Stimulated activated naive B cell treated with anti-CD40 and anti-IgM and Interleukin-4, amounts not matched to agents 10 μg/mL and 1 μg/mL and 100 μg/mL, for 72 hours (primary cell): ENCODE data around the gene HNF1B.

Experiments used
- ATAC-seq, 2 donors: fragments of 150-1000 bp; cut with Tn5 transposase; replicated peaks; 2 replicates each; pipeline ENCODE4 v1.10.0; 2021; ENCODE audit warnings: moderate library complexity in 1 of 2
- DNase-seq: peaks from one replicate; pipeline ENCODE4 v3.0.0; 2021
- H3K27ac Mint-ChIP-seq: one replicate; pipeline ENCODE4 v1.8.0; 2022; ENCODE audit warnings: mild to moderate bottlenecking, mixed read lengths
- H3K27me3 Mint-ChIP-seq, 2 donors: one replicate each; pipeline ENCODE4 v1.8.0; 2022; ENCODE audit warnings: mixed read lengths in 2 of 2
- H3K36me3 Mint-ChIP-seq, 2 donors: one replicate each; pipeline ENCODE4 v1.8.0; 2022; ENCODE audit warnings: mixed read lengths in 2 of 2, mild to moderate bottlenecking in 1 of 2
- H3K4me1 Mint-ChIP-seq, 2 donors: one replicate each; pipeline ENCODE4 v1.8.0; 2022; ENCODE audit warnings: mixed read lengths in 2 of 2, mild to moderate bottlenecking in 1 of 2
- H3K4me3 Mint-ChIP-seq, 2 donors: one replicate each; pipeline ENCODE4 v1.8.0; 2022; ENCODE audit warnings: mild to moderate bottlenecking in 2 of 2, mixed read lengths in 2 of 2, moderate library complexity in 1 of 2
- H3K9me3 Mint-ChIP-seq, 2 donors: one replicate each; pipeline ENCODE4 v1.8.0; 2022; ENCODE audit warnings: mixed read lengths in 2 of 2, mild to moderate bottlenecking in 1 of 2

HNF1B gene

GRCh38 chr17:37647856-37648255 is 97.0 kb downstream of the HNF1B start:
- Mint-ChIP-seq H3K27me3 (peaks cover 37 to 60% of the 10 kb centered on the region in 2 donors), H3K9me3 (no peaks in the 10 kb centered on the region), H3K36me3 (no peaks in the 10 kb centered on the region), H3K4me1 (peaks cover 3 to 9% of the 10 kb centered on the region in 2 donors), H3K4me3 (no peak overlapping the region), H3K27ac (no peak overlapping the region)
- no peak for ATAC-seq
- DNase-seq, result no peak

GRCh38 chr17:37643869-37644268 is 101.0 kb downstream of the HNF1B start:
- Mint-ChIP-seq H3K27ac (peak overlapping the region; percentile 97), H3K4me1 (peaks cover 18 to 32% of the 10 kb centered on the region in 2 donors), H3K4me3 (peak overlapping the region; percentile 93 to 97), H3K9me3 (no peaks in the 10 kb centered on the region), H3K36me3 (peaks cover 8 to 18% of the 10 kb centered on the region in 2 donors), H3K27me3 (peaks cover 27 to 36% of the 10 kb centered on the region in 2 donors)
- ATAC-seq, result no peak
- DNase-seq, result no peak

- Mint-ChIP-seq H3K36me3 (peaks cover 10 to 22% of the 10 kb centered on the region in 2 donors), H3K27me3 (peaks cover 23 to 30% of the 10 kb centered on the region in 2 donors), H3K4me1 (peaks cover 18 to 32% of the 10 kb centered on the region in 2 donors), H3K9me3 (no peaks in the 10 kb centered on the region), H3K27ac (peak within 1 kb of the TSS; percentile 97), H3K4me3 (peak within 1 kb of the TSS; percentile 93 to 97)
- DNase-seq, result peak; percentile 81
- peak; percentile 98 for ATAC-seq
These were observed 101.6 kb downstream of the HNF1B start, which contains the start of gene DDX52 for GRCh38 chr17:37643118-37643766. TSS of gene DDX52 (minus strand) at chr17:37643446. CDS start at chr17:37643420, 26 bp downstream.

GRCh38 chr17:37642681-37643080 is 102.2 kb downstream of the HNF1B start:
- Mint-ChIP-seq H3K36me3 (peaks cover 15 to 27% of the 10 kb centered on the region in 2 donors), H3K4me1 (peaks cover 18 to 32% of the 10 kb centered on the region in 2 donors), H3K27ac (peak overlapping the region; percentile 97), H3K4me3 (peak overlapping the region; percentile 93 to 97), H3K9me3 (no peaks in the 10 kb centered on the region), H3K27me3 (peaks cover 18 to 24% of the 10 kb centered on the region in 2 donors)
- DNase-seq, result no peak
- peak; percentile 48 to 51 for ATAC-seq

GRCh38 chr17:37640015-37640414 is 104.8 kb downstream of the HNF1B start:
- Mint-ChIP-seq H3K27me3 (peaks cover 8 to 12% of the 10 kb centered on the region in 2 donors), H3K4me3 (no peak overlapping the region), H3K27ac (no peak overlapping the region), H3K4me1 (peaks cover 18 to 32% of the 10 kb centered on the region in 2 donors), H3K9me3 (no peaks in the 10 kb centered on the region), H3K36me3 (peaks cover 29 to 47% of the 10 kb centered on the region in 2 donors)
- ATAC-seq (no peak), DNase-seq (no peak)

GRCh38 chr17:37637956-37638355 is 106.9 kb downstream of the HNF1B start:
- H3K27ac Mint-ChIP-seq, result no peak overlapping the region
- DNase-seq (no peak), ATAC-seq (no peak)
- H3K4me1 Mint-ChIP-seq, result peaks cover 15 to 24% of the 10 kb centered on the region in 2 donors
- no peaks in the 10 kb centered on the region for H3K9me3 Mint-ChIP-seq
- H3K36me3 Mint-ChIP-seq, result peaks cover 32 to 53% of the 10 kb centered on the region in 2 donors
- H3K27me3 Mint-ChIP-seq, result no peaks in the 10 kb centered on the region
- no peak overlapping the region for H3K4me3 Mint-ChIP-seq
